Amniotic epithelial cell (primary cell): ENCODE measurements around the gene ANTXRL.
"Not testable (repeated sequence)": the region's sequence is repeated elsewhere in the genome, so short reads cannot be mapped to it uniquely, and the experiment has no call there.

Experiments
- DNase-seq: peaks from one replicate; pipeline ENCODE4 v3.0.0-alpha.2; 2010; ENCODE audit warnings: low read depth

The ANTXRL gene

DNA sequence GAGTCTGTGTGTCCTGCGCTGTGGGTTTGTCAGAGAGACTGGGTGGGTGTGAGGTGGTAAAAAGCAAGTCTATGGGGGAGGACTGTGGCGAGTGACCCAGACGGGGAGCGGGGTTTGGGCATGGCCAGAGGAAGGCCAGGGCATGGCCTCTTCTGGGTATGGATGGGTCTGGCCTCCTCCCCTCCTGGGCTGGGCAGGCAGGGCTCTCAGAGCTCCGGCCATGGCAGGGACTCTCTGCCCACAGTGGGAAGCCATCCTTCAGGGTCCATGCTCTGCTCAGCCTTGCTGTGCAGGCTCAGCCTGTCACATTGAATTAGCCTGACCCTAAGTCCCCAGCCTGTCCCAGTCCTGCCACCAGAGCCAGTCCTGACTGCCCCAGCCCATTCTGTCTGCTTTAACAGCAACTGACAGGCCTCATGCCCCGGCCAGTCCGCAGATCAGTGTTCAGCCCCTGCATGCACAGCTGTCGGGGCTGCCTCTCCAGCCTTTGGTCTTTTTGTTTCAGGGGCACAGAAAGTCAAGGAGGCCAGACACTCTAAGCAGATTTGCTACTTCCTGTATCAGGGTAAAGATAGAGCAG, 7.9 kb downstream of the ANTXRL start:
- no peak for DNase-seq

DNA sequence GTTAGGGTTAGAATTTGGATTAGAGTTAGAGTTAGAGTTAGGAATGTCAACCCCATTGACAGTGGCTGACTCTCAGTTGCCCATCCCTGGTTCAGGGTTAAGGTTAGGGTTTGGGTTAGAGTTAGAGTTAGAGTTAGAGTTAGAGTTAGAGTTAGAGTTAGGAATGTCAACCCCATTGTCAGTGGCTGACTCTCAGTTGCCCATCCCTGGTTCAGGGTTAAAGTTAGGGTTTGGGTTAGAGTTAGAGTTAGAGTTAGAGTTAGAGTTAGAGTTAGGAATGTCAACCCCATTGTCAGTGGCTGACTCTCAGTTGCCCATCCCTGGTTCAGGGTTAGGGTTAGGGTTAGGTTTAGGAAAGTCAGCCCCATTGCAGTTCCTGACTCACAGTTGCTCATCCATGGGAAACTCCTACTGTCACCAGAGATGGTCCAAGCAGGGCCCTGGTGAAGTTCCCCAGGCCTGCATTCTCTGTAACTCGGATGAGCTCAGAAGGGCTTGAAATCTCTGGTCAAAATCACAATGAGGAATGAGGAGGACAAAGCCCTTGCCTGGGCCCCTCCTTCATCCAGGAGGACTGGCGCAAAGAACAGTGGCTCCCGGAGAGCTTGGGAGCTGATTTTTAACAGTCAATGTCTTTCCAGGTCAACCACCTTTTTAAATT, 8.7 kb downstream of the ANTXRL start:
- DNase-seq = not testable (repeated sequence)

DNA sequence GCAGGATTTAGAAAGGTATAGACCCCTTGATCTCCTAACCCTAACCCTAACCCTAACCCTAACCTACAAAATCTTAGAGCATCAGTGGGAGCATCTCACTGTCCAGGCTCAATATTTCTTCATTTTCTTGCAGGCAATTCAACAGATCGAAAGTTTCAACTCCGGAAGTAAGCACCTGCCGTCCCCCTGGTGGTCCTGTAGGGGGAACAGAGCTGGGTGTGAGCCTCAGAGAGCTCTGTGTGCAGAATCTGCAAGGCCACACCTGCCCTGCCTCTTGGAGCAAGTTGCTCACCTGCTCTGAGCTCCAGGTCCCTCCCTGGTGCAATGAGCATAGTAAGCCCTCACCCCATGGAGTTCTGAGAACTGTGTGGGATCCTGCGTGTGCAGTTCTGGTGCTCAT, 9.3 kb downstream of the ANTXRL start:
- DNase-seq = not testable (repeated sequence)

DNA sequence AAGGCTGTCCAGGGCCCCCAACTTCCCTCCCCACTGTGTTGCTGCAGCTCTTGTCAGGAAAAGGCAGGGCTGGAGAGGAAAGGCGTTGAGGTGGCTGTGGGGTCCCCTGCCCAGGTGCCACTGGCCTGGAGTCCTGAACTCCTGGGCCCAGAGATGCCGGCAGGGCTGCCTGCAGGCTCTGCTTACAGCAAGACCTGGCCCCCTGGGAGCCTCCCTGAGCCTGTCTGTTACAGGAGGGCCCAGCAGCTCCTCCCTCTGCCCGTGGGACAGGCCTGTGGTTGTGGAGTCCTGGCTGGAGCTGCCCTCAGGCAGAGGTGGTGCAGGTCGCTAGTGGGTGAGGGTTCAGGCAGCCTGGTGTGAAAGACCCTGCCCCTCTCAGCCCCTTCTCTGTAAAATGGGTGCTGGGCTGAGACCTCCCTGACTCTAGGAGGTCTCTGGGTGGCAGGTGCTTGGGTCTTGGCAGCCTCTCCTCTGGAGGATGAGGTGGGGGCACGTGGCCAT, 9.9 kb downstream of the ANTXRL start:
- no peak for DNase-seq

DNA sequence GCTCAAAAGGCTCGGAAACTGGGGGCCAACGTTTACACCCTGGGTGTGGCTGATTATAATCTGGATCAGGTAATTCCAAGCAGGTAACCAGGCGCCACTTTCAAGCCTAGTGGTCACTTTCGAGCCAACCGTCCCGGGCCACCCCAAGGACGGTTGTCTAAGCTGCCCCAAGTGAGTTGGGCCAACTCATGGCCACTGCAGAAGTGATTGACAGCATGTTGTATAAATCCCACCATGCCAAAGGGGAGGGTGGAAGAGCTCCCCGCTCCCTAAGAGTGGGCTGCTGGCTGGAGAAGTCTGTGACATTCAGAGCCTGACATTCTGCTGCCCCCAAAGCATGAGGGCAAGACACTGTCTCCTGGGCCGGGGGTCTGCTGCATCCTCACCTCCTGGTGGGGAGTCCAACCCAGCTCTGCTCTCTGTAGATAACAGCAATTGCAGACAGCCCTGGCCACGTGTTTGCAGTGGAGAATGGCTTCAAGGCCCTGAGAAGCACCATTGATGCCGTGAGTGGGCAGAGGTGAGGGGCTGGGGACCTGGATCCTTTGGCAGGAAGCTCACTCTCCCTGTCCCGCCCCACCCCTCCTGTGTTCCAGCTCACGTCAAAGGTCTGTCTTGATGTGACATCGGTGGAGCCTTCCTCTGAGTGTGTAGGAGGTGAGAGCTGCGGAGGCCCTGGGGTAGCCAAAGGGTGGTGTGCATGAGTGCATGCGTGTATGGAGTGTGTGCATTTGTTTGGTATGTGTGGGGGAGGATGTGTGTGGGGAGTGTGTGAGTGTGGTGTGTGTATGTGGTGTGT, 10.8 kb downstream of the ANTXRL start:
- no peak for DNase-seq

DNA sequence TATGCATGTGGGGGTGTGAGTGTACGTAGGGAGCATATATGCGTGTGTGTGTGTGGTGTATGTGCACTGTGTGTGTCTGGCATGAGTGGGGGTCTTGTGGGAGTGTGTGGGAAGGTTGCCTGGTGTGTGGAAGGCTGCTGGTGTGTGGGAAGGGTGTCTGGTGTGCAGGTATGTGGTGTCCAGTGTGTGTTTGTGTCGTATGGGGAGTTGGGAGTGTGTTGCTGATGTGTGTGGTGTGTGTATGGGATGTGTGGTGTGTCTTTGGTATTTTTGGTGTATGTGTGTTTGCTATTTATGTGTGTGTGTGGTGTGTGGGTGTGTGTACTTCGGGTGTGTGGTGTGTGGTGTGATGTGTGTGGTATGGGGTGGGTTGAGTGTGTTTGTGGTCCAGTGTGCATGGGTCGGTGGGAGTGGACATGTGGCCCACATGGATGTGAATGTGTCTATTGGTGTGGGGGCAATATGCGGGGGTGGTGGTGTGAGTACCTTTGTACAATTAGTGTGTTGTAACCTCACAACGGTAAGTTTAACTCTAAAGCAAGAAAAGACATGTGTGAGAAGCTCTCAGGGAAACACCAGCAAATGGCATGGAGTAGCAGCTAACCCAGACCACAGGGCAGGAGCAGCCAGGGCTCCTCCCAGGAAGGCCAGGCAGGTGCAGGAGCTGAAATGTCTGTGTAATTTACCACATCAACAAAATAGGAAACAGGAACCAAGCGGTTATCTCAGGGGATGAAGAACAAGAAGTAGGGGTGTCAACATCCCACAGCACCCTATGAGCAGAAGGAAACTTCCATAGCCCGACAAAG, 11.9 kb downstream of the ANTXRL start:
- no peak for DNase-seq

DNA sequence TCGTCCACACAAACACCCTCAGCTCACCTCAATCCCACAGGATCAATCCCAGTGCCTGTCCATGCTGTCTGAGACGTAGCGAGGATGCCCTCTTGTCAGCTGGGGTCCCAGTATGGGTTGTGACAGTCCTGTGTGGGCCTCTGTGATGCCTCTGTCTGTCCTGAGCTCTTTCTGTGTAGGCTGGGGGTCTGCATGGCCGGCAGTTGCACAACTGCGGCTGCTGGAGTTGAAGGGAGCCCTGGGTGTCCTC, 12.4 kb downstream of the ANTXRL start:
- no peak for DNase-seq

DNA sequence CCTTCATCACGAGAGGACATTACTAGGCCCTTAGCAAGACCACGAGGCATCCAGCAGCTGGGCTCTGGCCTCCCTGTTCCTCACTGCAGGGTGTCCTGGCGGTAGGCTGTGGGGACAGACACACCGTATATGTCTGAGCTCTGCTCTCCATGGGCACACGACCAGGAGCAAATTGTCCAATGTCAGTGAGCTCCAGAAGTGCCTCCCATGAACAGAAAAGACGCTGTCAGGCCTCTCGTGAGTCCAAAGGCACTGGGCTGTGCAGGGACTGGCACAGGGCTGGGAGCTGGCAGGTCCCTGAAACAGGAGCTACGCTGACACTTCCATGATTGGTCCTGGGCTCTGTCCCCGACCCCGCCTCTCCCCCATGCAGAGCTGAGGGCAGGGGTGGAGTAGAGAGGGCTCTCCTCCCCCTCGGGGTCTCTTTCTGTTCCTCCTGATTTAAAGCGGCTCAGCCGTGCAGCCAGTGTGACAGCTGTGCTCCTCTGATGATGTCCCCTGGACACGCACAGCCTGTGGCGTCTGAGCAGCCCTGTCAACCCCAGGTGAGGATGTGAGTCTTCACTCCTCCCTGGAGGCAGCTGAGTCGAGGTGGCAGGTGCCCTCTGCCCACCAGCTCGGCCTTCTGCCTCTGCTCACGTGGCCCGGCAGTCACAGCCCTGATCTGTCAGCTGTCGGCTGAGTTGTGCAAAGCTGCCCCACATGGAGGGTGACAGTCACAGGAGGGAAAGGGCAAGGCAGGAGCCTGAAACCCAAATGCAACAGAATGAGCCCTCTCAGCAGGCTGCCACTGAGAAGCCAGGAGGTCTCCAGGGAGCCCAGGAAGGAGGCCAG, 13.0 kb downstream of the ANTXRL start:
- DNase-seq = no peak

DNA sequence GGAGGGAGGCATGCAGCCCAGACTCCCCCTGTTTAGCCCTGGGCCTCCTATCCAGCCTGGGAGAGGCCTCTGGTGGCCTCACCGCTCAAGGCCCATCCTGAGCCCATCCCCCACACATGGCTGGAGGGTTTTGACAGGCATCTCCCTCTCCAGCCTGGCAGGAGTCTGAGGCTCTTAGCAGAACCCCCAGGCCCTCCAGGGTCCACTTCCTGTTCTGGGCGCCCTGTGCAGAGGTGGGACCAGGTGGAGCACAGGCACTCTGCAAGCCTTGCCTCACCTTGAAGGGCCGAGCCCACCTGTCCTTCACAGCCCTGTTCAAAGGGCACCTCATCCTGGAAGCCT, 13.5 kb downstream of the ANTXRL start:
- not testable (repeated sequence) for DNase-seq

DNA sequence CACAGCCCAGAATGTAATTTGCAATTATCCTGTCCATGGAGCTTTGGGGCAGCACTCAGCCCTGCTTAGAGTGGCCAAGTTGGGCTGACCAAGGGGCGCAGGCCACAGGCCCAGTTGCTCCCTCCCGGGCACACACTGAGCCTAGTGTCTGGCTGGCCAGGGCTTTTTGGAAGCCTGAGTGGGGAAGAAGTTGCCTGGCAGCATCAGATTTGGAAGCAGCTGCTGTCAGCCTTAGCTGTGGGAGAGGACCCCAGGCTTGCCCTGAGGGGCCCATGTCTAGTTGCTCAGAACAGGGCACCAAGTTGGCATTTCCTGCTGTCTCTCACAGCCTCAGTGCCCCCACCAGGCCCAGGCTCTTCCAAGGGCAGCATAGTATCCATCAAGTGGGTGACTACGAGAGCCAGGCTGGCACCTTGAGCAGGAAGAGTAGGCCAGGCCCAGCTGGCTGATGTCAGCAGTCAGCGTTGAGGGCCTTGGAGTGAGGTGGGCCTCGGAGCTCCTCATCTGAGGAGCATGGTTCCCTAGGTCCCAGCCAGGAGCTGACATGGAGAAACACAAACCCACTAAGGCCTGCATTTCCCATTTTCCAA, 14.4 kb downstream of the ANTXRL start:
- no peak for DNase-seq

DNA sequence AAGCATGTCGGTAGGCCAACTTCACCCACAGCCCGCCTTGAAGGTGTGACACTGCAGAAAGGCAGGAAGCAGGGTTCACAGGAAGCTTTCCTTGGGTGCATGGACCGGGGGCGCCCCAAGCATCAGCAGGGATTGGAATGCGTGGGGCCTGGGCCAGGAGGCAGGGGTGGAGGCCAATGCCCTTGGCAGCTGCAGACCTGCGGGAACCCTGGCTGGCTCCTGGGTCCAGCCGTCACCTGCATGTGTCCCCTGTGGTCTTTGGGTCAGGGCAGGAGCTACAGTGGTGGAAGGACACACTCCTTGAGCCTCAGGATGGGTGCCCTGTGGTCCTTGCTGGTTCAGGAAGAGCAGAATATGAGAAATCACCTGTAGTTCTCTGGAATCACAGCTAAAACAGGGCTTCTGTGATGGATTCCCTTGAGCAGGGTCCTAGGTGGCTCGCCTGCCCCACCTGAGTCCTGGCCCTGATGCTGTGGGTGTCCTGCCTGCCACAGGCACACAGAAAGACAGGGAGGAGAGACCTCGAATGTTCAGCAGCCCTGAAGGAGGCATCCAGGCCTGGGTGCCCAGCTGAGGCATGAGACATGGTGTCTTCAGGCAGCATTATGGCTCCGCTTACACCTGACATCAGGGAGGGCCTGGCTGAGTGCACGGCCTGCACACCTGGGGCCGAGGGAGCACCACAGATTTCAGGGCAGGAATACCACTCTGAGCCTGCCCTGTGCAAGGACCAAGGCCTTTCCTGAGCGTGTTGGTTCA, 15.1 kb downstream of the ANTXRL start:
- no peak for DNase-seq

DNA sequence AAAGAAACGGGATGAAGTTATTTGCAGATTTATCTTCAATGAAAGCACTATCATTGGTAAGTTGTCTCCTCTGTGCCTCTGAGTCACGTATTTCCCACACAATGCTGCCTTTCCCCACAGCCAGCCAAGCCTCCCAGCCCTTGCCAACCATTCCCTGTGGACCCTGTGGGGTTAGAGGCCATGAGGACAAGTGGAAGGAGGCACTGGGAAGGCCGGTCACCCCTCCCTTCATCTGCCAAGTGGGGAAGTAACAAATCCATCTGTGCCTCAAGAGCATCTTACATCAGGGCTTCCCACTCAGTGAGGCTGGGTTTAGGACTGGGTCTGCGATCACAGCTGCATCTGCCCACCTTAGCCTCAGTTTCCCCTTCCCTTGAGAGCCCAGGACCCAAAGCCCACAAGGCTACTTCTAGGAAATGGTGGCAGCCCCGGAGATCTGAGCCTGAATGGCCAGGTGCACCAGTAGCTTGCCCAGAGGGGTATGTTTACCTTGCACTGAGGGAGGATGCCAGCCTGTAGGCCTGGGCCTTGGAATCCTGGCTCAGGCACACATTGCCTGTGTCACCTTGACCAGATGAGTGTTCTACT, 16.1 kb downstream of the ANTXRL start:
- DNase-seq = not testable (repeated sequence)

DNA sequence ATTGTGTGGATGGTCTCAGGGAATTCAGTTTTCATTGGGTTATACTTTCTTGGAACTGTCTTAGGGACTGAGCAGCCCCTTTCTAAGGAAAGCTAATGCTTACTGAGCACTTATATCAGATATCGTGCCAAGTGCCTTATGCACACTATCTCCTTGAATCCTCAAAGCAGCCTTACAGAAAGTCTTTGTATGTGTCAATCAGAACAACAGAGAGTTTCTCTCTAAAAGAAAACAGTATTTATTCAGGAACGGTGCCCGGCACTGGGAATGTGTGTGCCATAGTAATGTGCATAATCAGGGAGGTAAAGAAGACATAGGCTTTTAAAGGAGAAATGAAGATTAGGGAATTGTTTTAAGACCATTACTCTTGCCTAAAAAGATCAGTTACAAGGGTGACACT, 17.3 kb downstream of the ANTXRL start:
- no peak for DNase-seq

DNA sequence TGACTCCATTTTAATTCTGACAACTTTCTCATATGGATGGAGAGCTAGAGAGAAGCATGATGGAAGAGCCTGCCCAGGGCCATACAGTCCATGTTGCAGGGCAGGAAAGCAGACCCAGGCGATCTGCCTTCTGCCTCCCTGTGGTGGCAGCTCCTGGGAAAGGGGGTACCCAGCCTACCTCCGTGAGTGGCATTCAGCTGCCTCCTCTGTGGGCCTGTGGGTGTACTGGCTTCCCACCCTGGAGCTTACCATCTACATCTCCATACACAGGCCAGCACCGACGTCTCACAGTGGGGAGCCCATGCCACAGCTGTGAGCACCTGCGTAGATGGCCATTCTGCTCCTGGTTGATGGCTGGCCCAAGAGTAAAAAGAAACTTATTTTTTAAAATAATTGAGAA, 17.9 kb downstream of the ANTXRL start:
- DNase-seq = not testable (repeated sequence)

DNA sequence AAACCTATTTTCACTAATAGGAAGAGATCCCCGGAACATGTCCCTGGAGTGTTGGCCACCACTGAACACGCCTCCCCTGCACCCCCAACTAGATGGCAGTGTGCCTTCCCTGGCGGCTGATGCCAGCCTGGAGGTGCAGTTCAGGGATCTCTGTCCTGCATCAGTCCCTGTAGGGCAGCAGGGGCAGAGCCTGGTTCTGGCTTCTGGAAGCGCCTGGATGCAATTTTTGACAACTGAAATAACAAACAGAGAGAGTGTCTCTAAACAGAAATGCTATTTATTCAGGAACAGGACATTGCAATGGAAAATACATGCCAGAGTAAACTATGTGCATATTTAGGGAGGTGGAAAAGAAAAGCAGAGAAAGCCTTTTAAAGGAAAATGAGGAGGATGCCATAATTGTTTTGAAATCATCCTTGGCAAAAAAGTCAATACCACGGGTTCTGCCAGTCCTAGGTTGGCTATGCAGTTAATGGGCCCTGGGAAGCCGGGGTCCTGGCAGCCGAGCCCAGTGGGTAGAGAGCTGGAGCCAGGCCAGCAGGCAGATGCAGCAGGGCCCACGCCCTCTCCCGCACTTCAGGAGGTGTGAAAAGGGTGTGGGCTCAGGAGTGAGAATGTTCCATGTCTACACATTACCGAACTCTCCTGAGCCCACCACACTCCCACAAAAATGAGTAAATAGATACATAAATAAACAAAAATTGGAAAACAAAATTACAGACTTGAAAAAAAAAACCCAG, 18.5 kb downstream of the ANTXRL start:
- no peak for DNase-seq

DNA sequence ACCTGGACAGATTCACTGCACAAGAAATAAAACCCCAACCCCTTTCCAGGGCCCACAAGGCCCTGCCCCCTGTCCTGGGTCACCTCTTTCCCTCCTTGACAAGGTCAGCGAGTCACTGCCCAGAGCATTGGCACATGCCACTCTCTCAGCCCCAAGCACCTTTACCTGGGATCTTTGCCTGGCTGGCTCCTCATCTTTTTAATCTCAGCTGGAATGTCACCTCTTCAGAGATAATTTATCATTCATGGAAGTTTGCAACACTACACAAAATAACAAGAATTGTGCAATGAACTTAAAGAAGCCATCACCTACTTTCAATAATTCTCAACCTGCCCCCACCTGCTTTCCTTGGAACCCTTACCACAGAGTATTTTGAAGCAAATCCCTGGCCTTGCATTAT, 19.2 kb downstream of the ANTXRL start:
- no peak for DNase-seq

DNA sequence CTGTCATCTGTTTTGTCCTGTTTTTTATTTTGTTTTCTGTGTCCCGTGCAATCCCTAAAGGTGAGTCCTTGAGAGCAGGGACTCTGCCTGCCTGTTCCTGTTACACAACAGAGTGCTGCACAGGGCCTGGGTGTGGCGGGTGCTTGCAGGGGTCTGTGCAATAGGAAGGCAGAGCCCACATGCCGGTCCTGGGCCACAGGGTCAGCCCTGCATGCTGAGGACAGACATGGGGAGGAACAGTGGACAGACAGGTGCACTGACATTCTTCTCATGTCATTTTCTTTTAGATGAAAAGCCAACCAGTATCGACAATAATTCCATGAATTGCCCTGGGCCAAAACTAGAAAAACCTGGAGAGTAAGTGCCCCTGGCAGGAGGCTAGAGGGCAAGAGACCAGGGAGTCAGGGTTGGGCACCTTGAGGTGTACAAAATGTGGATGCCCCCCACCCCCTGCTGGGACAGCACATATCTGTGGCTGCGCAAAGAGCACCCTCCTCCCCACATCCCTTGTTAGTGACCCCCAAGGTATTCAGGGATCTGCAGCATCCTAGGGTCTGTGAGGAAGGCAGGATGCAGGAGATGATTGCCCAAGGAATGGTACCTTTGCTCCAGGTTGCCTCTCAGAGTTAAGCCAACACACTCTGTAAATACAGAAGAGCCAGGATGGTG, 19.9 kb downstream of the ANTXRL start:
- no peak for DNase-seq

DNA sequence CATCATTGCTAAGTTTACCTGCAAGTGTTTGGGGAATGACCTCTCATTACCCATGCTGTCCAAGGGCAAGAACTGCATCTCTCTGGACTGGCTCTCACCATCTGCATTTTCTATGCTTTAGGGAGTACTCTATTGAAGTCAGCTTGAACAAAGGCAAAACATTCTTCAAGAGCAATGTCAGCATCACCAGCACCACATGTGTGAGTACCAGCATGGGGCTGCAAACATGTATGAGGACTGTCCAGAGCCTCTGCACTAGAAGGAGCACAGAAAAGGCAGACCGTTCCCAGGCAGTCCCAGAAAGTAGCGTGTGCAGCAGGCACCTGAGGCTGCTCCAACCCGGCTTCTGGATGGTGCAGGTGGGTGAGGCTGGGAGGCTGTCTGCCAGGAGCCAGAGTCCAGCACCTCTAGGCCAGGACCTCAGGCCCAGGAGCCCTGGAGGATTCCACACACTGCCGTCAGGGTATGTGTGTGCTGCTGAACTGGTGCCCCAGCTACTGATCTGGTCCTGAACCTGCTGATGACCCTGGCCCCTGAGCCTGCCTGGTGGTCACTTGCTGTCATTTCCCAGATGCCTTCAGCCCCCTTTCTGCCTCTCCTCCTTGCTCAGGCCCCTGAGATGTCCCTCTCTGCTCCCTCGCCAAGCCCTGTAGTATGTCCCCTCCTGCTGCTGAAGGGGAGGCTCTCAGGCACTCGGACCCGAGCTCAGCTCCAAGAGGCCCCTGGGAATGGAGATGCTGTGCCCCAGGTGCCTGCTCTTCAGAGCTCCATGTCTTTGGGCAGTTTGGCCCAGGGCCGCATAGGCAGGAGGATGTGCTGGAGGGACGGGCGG, 20.7 kb downstream of the ANTXRL start:
- DNase-seq = no peak
